Measurements from ENCODE around the gene RTEL1. TPM values are rescaled to one million over a fixed set of nuclear protein-coding genes. Genes with fewer than 3 reads are reported as not detected.
"Not testable (repeated sequence)": the region's sequence is repeated elsewhere in the genome, so short reads cannot be mapped to it uniquely, and the experiment has no call there.

Gene RTEL1
- total RNA-seq, 1 donor from 2014 or later, result 20.4 TPM

DNA sequence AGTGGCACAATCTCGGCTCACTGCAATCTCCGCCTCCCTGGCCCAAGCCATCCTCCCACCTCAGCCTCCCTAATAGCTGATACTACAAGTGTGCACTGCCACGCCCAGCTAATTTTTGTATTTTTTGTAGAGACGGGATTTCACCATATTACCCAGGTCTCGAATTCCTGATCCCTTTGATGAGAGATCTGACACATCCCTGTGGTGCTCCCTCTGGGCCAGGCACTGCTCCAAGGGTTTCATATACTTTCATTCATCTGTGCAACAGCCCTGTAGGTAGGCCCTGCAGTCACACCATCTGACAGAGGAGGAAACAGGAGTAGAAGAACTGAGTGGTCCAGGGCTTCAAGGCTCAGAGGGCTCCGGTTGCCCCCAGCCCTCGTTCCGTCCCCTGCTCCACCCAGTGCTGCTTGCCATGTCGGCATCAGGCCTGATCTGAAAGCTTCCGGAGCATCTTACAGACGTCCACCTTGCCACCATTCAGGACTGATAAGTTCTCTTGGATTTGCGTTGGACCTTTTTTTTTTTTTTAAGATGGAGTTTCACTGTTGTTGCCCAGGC lies 53.1 kb downstream of the RTEL1 start:
- no peaks in the 10 kb centered on the region for H3K27me3 Mint-ChIP-seq (ENCODE audit: low read depth)
- H3K27ac Mint-ChIP-seq (ENCODE audit: unreplicated experiment), result no peak overlapping the region
- H3K4me1 Mint-ChIP-seq (ENCODE audit: low read depth), result peaks cover 34% of the 10 kb centered on the region
- DNase-seq (ENCODE audit: low spot score), result peak; percentile 33
- peaks cover 11% of the 10 kb centered on the region for H3K9me3 Mint-ChIP-seq (ENCODE audit: low read depth)
- peaks cover 38% of the 10 kb centered on the region for H3K36me3 Mint-ChIP-seq (ENCODE audit: low read depth)
- TF ChIP-seq, protein P1, sequence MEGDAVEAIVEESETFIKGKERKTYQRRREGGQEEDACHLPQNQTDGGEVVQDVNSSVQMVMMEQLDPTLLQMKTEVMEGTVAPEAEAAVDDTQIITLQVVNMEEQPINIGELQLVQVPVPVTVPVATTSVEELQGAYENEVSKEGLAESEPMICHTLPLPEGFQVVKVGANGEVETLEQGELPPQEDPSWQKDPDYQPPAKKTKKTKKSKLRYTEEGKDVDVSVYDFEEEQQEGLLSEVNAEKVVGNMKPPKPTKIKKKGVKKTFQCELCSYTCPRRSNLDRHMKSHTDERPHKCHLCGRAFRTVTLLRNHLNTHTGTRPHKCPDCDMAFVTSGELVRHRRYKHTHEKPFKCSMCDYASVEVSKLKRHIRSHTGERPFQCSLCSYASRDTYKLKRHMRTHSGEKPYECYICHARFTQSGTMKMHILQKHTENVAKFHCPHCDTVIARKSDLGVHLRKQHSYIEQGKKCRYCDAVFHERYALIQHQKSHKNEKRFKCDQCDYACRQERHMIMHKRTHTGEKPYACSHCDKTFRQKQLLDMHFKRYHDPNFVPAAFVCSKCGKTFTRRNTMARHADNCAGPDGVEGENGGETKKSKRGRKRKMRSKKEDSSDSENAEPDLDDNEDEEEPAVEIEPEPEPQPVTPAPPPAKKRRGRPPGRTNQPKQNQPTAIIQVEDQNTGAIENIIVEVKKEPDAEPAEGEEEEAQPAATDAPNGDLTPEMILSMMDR (IDR thresholded peaks at IDR 0.05), result no peak
- no peak overlapping the region for H3K4me3 Mint-ChIP-seq (ENCODE audit: unreplicated experiment)

DNA sequence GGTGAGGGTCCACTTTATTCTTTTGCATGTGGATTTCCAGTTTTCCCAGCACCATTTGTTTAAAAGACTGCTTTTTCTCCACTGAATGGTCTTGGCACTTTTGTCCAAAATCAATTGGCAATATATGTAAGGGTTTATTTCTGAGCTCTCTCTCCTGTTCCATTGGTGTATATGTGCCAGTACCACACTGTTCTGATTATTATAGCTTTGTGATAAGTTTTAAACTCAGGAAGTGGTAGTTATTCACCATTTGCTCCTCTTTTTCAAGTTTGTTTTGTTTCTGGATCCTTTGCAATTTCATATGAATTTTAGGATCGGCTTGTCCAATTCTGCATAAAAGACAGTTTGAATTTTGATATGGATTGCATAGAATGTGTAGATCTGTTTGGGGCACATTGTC lies 54.1 kb downstream of the RTEL1 start:
- Mint-ChIP-seq H3K27ac (ENCODE audit: unreplicated experiment) (no peak overlapping the region), H3K36me3 (ENCODE audit: low read depth) (peaks cover 42% of the 10 kb centered on the region)
- no peak for DNase-seq (ENCODE audit: low spot score)

DNA sequence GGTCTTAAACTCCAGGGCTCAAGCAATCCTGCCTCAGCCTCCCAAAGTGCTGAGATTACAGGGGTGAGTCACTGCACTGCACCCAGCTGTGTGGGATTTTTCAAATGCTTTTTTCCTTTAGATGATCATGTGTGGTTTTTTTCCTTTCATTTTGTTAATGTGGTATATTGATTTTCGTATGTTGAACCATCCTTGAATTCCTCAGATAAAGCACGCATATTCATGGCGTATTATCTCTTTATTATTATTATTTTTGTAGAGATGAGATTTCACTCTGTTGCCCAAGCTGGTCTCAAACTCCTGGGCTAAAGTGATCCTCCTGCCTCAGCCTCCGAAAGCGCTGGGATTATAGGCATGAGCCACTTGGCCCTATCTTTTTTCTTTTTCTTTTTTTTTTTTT lies 56.7 kb downstream of the RTEL1 start:
- TF ChIP-seq, protein P1 (IDR thresholded peaks at IDR 0.05), result no peak
- peaks cover 10% of the 10 kb centered on the region for H3K4me1 Mint-ChIP-seq (ENCODE audit: low read depth)
- no peak overlapping the region for H3K4me3 Mint-ChIP-seq (ENCODE audit: unreplicated experiment)
- peaks cover 53% of the 10 kb centered on the region for H3K36me3 Mint-ChIP-seq (ENCODE audit: low read depth)
- no peaks in the 10 kb centered on the region for H3K27me3 Mint-ChIP-seq (ENCODE audit: low read depth)
- peaks cover 17% of the 10 kb centered on the region for H3K9me3 Mint-ChIP-seq (ENCODE audit: low read depth)
- no peak for DNase-seq (ENCODE audit: low spot score)
- H3K27ac Mint-ChIP-seq (ENCODE audit: unreplicated experiment), result no peak overlapping the region

More for the DNA sequence above, 54.1 kb downstream of the RTEL1 start:
- no peak overlapping the region for H3K4me3 Mint-ChIP-seq (ENCODE audit: unreplicated experiment)
- no peaks in the 10 kb centered on the region for H3K27me3 Mint-ChIP-seq (ENCODE audit: low read depth)
- peaks cover 11% of the 10 kb centered on the region for H3K9me3 Mint-ChIP-seq (ENCODE audit: low read depth)
- peaks cover 24% of the 10 kb centered on the region for H3K4me1 Mint-ChIP-seq (ENCODE audit: low read depth)
- TF ChIP-seq, protein P1 (IDR thresholded peaks at IDR 0.05), result no peak

DNA sequence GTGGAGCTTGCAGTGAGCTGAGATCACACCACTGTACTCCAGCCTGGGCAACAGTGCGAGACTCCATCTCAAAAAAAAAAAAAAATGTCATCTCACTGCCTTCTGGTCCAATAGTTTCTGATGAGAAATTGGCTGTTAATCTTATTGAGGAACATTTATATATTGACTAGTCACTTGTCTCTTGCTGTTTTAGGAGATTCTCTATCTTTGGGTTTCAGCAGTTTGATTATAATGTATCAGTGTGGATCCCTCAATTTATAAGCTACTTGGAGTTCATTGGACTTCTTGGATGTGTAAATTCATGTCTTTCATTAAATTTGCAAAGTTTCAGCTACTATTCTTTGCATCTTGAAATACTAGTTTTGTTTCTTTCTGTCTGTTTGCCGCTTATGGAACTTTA lies 60.9 kb downstream of the RTEL1 start:
- H3K36me3 Mint-ChIP-seq (ENCODE audit: low read depth), result peaks cover 36% of the 10 kb centered on the region
- peaks cover 12% of the 10 kb centered on the region for H3K9me3 Mint-ChIP-seq (ENCODE audit: low read depth)
- no peak overlapping the region for H3K27ac Mint-ChIP-seq (ENCODE audit: unreplicated experiment)
- TF ChIP-seq, protein P1 (IDR thresholded peaks at IDR 0.05), result no peak
- DNase-seq (ENCODE audit: low spot score), result no peak
- no peak overlapping the region for H3K4me3 Mint-ChIP-seq (ENCODE audit: unreplicated experiment)
- H3K4me1 Mint-ChIP-seq (ENCODE audit: low read depth), result no peaks in the 10 kb centered on the region
- no peaks in the 10 kb centered on the region for H3K27me3 Mint-ChIP-seq (ENCODE audit: low read depth)

DNA sequence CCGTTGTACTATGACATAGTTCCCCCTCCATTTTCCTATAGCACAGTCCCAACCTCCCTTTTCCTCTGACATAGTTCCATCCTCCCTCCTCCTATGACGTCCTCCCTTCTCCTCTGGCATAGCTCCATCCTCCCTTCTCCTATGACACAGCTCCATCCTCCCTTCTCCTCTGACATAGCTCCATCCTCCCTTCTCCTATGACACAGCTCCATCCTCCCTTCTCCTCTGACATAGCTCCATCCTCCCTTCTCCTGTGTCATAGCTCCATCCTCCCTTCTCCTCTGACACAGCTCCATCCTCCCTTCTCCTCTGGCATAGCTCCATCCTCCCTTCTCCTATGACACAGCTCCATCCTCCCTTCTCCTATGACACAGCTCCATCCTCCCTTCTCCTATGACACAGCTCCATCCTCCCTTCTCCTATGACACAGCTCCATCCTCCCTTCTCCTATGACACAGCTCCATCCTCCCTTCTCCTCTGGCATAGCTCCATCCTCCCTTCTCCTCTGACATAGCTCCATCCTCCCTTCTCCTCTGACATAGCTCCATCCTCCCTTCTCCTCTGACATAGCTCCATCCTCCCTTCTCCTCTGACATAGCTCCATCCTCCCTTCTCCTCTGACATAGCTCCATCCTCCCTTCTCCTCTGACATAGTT lies 65.0 kb downstream of the RTEL1 start:
- not testable (repeated sequence) for H3K27me3 Mint-ChIP-seq (ENCODE audit: low read depth); H3K27ac Mint-ChIP-seq (ENCODE audit: unreplicated experiment); H3K4me1 Mint-ChIP-seq (ENCODE audit: low read depth); H3K4me3 Mint-ChIP-seq (ENCODE audit: unreplicated experiment); DNase-seq (ENCODE audit: low spot score)
- Mint-ChIP-seq H3K9me3 (ENCODE audit: low read depth) (peaks cover 11% of the 10 kb centered on the region), H3K36me3 (ENCODE audit: low read depth) (peaks cover 27% of the 10 kb centered on the region)

DNA sequence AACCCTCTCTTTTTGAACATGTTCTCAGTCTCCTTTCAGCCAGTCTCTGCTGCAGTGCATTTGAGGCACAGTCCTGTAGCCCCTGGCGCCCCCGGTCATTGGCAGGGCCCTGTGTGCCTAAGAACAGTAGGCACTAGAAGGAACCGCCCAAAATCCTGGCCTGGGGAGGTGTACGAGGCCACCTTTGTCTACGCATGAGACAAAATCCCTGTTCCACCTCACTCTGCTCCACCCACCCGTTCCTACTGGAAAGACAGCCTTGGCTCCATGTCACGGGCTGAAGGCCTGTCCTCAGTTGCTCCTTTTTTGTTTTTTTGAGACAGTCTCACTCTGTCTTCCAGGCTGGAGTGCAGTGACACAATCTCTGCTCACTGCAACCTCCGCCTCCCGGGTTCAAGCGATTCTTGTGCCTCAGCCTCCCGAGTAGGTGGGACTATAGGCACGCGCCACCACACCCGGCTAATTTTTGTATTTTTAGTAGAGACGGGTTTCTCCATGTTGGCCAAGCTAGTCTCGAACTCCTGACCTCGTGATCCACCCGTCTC lies 72.1 kb downstream of the RTEL1 start:
- DNase-seq (ENCODE audit: low spot score), result peak; percentile 72
- H3K27ac Mint-ChIP-seq (ENCODE audit: unreplicated experiment); H3K4me1 Mint-ChIP-seq (ENCODE audit: low read depth): not testable (repeated sequence)

More for the DNA sequence above, 72.1 kb downstream of the RTEL1 start:
- H3K4me3 Mint-ChIP-seq (ENCODE audit: unreplicated experiment); H3K9me3 Mint-ChIP-seq (ENCODE audit: low read depth); H3K27me3 Mint-ChIP-seq (ENCODE audit: low read depth): not testable (repeated sequence)
- peaks cover 14% of the 10 kb centered on the region for H3K36me3 Mint-ChIP-seq (ENCODE audit: low read depth)
